Neuronal stem cell (in vitro differentiated cells): ENCODE measurements around the gene LRRC25.
"Not testable (repeated sequence)": the region's sequence is repeated elsewhere in the genome, so short reads cannot be mapped to it uniquely, and the experiment has no call there.

Source experiments
- DNase-seq: peaks from one replicate; pipeline ENCODE4 v3.0.0-alpha.2; 2013; ENCODE audit warnings: low spot score
- H2AFZ ChIP-seq: one replicate; pipeline ENCODE4 v1.6.1; 2013; ENCODE audit warnings: mild to moderate bottlenecking, low read length, inconsistent platforms
- H2AK5ac ChIP-seq: 2 replicates; pipeline ENCODE4 v1.6.1; 2013; ENCODE audit warnings: low read depth, mild to moderate bottlenecking, inconsistent platforms, low read length, moderate library complexity, mixed read lengths
- H2BK120ac ChIP-seq: 2 replicates; pipeline ENCODE4 v1.6.1; 2013; ENCODE audit warnings: low read depth, mild to moderate bottlenecking, inconsistent platforms, low read length, moderate library complexity, mixed read lengths
- H2BK12ac ChIP-seq: one replicate; pipeline ENCODE4 v1.6.1; 2013; ENCODE audit warnings: low read length, inconsistent platforms
- H2BK15ac ChIP-seq: 2 replicates; pipeline ENCODE4 v1.6.1; 2013; ENCODE audit warnings: mild to moderate bottlenecking, low read length, inconsistent platforms, mixed read lengths
- H2BK5ac ChIP-seq: one replicate; pipeline ENCODE4 v1.6.1; 2013; ENCODE audit warnings: inconsistent platforms, mild to moderate bottlenecking, low read length, moderate library complexity
- H3K14ac ChIP-seq: one replicate; pipeline ENCODE4 v1.6.1; 2013; ENCODE audit warnings: low read length, inconsistent platforms
- H3K18ac ChIP-seq: 2 replicates; pipeline ENCODE4 v1.6.1; 2013; ENCODE audit warnings: low read length, inconsistent platforms
- H3K23ac ChIP-seq: 2 replicates; pipeline ENCODE4 v1.6.1; 2013; ENCODE audit warnings: low read depth, mild to moderate bottlenecking, mixed read lengths, low read length, inconsistent platforms; ENCODE audit not compliant: poor library complexity
- H3K27ac ChIP-seq: replicated peaks from 3 replicates; pipeline ENCODE4 v1.5.1; 2013; ENCODE audit warnings: low read length, inconsistent platforms
- H3K27me3 ChIP-seq, 3 experiments: 2 replicates each; pipeline ENCODE4 v1.6.1; 2013; ENCODE audit warnings: low read length in 3 of 3, mild to moderate bottlenecking in 2 of 3, inconsistent platforms in 1 of 3, low read depth in 1 of 3, mixed read lengths in 1 of 3, moderate library complexity in 1 of 3; ENCODE audit not compliant: control insufficient read depth in 3 of 3, insufficient read depth in 3 of 3
- H3K36me3 ChIP-seq, 2 donors: replicated peaks in 1 of 2; 2 replicates each; pipeline ENCODE4 v1.6.1; 2013; ENCODE audit warnings: low read length in 2 of 2; ENCODE audit not compliant: control insufficient read depth in 2 of 2, insufficient read depth in 2 of 2
- H3K4ac ChIP-seq: 2 replicates; pipeline ENCODE4 v1.6.1; 2013; ENCODE audit warnings: inconsistent platforms, mild to moderate bottlenecking, low read length, moderate library complexity
- H3K4me1 ChIP-seq, 2 donors: 1 replicate in 1 of 2; 2 replicates in 1 of 2; pipeline ENCODE4 v1.6.1; 2013; ENCODE audit warnings: low read length in 2 of 2, low read depth in 1 of 2; ENCODE audit not compliant: control insufficient read depth in 2 of 2, insufficient read depth in 1 of 2
- H3K4me2 ChIP-seq: one replicate; pipeline ENCODE4 v1.6.1; 2013; ENCODE audit warnings: mild to moderate bottlenecking, low read length, inconsistent platforms; ENCODE audit not compliant: insufficient read depth, poor library complexity, severe bottlenecking
- H3K4me3 ChIP-seq, 2 donors: 2 replicates each; pipeline ENCODE4 v1.5.1; 2013; ENCODE audit warnings: low read length in 2 of 2, mild to moderate bottlenecking in 2 of 2, inconsistent platforms in 1 of 2, moderate library complexity in 1 of 2
- H3K79me1 ChIP-seq: one replicate; pipeline ENCODE4 v1.6.1; 2013; ENCODE audit warnings: low read depth, mild to moderate bottlenecking, inconsistent platforms, low read length, moderate library complexity
- H3K9ac ChIP-seq: one replicate; pipeline ENCODE4 v1.6.1; 2013; ENCODE audit warnings: mild to moderate bottlenecking, low read depth, low read length, inconsistent platforms; ENCODE audit not compliant: poor library complexity
- H3K9me3 ChIP-seq, 2 donors: replicated peaks in 1 of 2; 2 replicates each; pipeline versions ENCODE3 to v1.6.1; 2013; ENCODE audit warnings: low read length in 2 of 2, mild to moderate bottlenecking in 2 of 2, inconsistent platforms in 1 of 2, low read depth in 1 of 2, mixed read lengths in 1 of 2, moderate library complexity in 1 of 2; ENCODE audit not compliant: control insufficient read depth in 2 of 2, insufficient read depth in 1 of 2
- H4K8ac ChIP-seq: one replicate; pipeline ENCODE4 v1.6.1; 2013; ENCODE audit warnings: low read depth, mild to moderate bottlenecking, inconsistent platforms, low read length, moderate library complexity
- H4K91ac ChIP-seq: one replicate; pipeline ENCODE4 v1.6.1; 2013; ENCODE audit warnings: low read length, low read depth, mild to moderate bottlenecking, inconsistent platforms; ENCODE audit not compliant: poor library complexity
- WGBS, 2 donors: extraction: QIAGEN DNeasy Blood & Tissue Kit; methylation state at CpG; one replicate each; pipeline ENCODE4 v1.1.7; 2013; ENCODE audit warnings: missing lambda C conversion rate in 2 of 2, mixed read lengths in 1 of 2; ENCODE audit not compliant: insufficient read length in 2 of 2, insufficient replicate concordance in 1 of 2; ENCODE audit errors: extremely low coverage in 2 of 2; 5-methylcytosine and 5-hydroxymethylcytosine counted together

LRRC25 gene

DNA sequence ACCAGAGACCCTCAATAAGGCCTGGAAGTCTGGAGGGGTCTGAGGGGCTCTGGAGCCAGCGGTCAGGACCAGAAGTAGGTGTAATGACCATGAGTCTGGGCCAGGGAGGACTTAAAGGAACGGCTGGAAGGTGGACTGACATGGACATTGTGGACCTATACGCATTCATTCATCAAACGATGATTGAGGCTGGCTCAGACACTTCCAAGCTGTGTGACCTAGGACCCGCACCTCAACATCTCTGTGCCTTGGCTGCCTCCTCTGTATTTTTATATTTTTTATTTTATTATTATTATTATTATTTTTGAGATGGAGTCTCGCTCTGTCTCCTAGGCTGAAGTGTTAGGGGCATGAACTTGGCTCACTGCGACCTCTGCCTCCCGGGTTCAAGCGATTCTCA lies 9.3 kb upstream of the LRRC25 start:
- H3K4ac ChIP-seq = no peak overlapping the region
- H3K4me2 ChIP-seq = peak overlapping the region; percentile 11
- no peak overlapping the region for H4K8ac ChIP-seq
- H3K4me1 ChIP-seq = peaks cover 0 to 7% of the 10 kb centered on the region in 2 donors
- no peak overlapping the region for H4K91ac ChIP-seq
- H2AK5ac ChIP-seq = no peak overlapping the region
- H3K27ac ChIP-seq = no peak overlapping the region
- no peak overlapping the region for H2AFZ ChIP-seq
- no peak overlapping the region for H3K9ac ChIP-seq
- H3K4me3 ChIP-seq = no peak overlapping the region
- no peak overlapping the region for H2BK12ac ChIP-seq
- no peak overlapping the region for H3K18ac ChIP-seq
- H2BK15ac ChIP-seq = no peak overlapping the region
- WGBS, 2 donors = no CpG with 5 or more reads among the region's 9 CpGs
- no peaks in the 10 kb centered on the region for H3K36me3 ChIP-seq
- no peak overlapping the region for H3K14ac ChIP-seq
- no peaks in the 10 kb centered on the region for H3K27me3 ChIP-seq
- no peak for DNase-seq
- no peak overlapping the region for H3K23ac ChIP-seq
- H2BK120ac ChIP-seq = no peak overlapping the region
- H2BK5ac ChIP-seq = no peak overlapping the region
- H3K79me1 ChIP-seq = no peaks in the 10 kb centered on the region
- no peaks in the 10 kb centered on the region for H3K9me3 ChIP-seq

DNA sequence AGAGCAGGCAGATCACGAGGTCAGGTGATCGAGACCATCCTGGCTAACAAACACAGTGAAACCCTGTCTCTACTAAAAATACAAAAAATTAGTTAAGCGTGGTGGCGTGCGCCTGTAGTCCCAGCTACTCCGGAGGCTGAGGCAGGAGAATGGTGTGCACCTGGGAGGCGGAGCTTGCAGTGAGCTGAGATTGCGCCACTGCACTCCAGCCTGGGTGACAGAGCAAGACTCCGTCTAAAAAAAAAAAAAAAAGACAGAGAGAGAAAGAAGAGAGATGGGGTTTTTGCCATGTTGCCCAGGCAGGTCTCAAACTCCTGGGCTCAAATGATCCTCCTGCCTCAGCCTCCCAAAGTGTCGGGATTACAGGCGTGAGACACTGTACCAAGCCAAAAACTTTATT lies 8.3 kb upstream of the LRRC25 start:
- H3K4me1 ChIP-seq, H2AFZ ChIP-seq, H3K4me2 ChIP-seq, H3K23ac ChIP-seq, H2BK12ac ChIP-seq, H2BK15ac ChIP-seq, H3K4me3 ChIP-seq, H3K18ac ChIP-seq, H2BK5ac ChIP-seq, H4K91ac ChIP-seq, H3K4ac ChIP-seq, H3K9ac ChIP-seq, H3K9me3 ChIP-seq, H3K79me1 ChIP-seq, DNase-seq, H3K36me3 ChIP-seq, H3K27ac ChIP-seq, H3K14ac ChIP-seq, H4K8ac ChIP-seq, H2BK120ac ChIP-seq, H2AK5ac ChIP-seq, H3K27me3 ChIP-seq: not testable (repeated sequence)
- no CpG with 5 or more reads among the region's 11 CpGs for WGBS, 2 donors

DNA sequence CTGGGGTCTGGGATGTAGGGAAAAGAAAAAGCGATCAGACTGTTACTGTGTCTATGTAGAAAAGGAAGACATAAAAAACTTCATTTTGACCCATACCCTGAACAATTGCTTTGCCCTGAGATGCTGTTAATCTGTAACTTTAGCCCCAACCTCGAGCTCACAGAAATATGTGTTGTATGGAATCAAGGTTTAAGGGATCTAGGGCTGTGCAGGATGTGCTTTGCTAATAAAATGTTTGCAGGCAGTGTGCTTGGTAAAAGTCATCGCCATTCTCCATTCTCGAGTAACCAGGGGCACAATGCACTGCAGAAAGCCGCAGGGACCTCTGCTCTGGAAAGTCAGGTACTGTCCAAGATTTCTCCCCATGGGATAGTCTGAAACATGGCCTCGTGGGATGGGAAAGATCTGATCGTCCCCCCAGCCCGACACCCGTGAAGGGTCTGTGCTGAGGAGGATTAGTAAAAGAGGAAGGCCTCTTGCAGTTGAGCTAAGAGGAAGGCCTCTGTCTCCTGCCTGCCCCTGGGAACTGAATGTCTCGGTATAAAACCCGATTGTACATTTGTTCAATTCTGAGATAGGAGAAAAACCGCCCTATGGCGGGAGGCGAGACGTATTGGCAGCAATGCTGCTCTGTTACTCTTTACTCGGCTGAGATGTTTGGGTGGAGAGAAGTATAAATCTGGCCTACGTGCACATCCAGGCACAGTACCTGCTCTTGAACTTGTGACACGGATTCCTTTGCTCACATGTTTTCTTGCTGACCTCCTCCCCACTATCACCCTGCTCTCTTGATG lies 5.2 kb upstream of the LRRC25 start:
- H2AFZ ChIP-seq = peak overlapping the region; percentile 78
- not testable (repeated sequence) for H3K79me1 ChIP-seq, H3K27me3 ChIP-seq, H3K36me3 ChIP-seq, H4K8ac ChIP-seq, H3K4me2 ChIP-seq, H3K4me3 ChIP-seq, H3K18ac ChIP-seq, H3K27ac ChIP-seq, H3K23ac ChIP-seq, H2AK5ac ChIP-seq, H3K4me1 ChIP-seq, H2BK5ac ChIP-seq, H3K4ac ChIP-seq, H3K14ac ChIP-seq, H3K9me3 ChIP-seq, H2BK120ac ChIP-seq, DNase-seq, H2BK15ac ChIP-seq, H2BK12ac ChIP-seq, H3K9ac ChIP-seq, H4K91ac ChIP-seq
- WGBS, 2 donors = no CpG with 5 or more reads among the region's 18 CpGs

DNA sequence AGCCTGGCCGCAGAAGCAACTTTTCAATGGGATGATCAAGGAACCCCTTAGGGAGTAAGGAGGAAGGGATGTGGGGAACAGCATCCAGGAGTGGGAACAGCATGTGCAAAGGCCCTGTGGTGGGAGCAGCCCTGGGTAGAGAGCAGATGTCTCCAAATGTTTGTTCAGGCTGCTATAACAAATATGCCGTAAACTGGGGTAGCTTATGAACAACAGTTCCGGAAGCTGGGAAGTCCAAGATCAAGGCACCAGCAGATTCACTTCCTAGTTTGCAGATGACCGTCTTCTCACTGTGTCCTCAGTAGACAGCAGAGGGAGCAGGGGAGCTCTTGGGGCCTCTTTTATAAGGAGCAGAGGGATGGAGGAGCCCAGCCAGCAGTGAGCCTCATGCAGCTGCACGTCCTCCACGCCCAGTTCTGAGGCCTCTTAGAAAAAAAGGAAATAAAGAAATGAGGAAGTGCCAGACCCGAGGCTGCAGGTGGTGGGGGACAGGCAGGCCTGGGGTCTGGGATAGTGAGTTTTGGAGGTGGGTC lies 4.2 kb upstream of the LRRC25 start:
- Histone ChIP-seq H3K79me1 (no peaks in the 10 kb centered on the region), H3K4me3 (no peak overlapping the region), H2BK120ac (no peak overlapping the region), H3K27me3 (peaks cover 0 to 4% (median 3%) of the 10 kb centered on the region in 3 experiments), H3K9ac (no peak overlapping the region), H3K9me3 (no peaks in the 10 kb centered on the region), H4K91ac (no peak overlapping the region), H3K14ac (peak overlapping the region; percentile 21), H3K4ac (no peak overlapping the region), H2BK12ac (no peak overlapping the region), H2AFZ (peak overlapping the region; percentile 64), H3K27ac (no peak overlapping the region), H2BK15ac (no peak overlapping the region), H3K4me1 (peaks cover 8 to 18% of the 10 kb centered on the region in 2 donors), H3K4me2 (no peak overlapping the region), H2BK5ac (no peak overlapping the region), H3K18ac (no peak overlapping the region), H2AK5ac (peak overlapping the region; percentile 70), H4K8ac (no peak overlapping the region), H3K36me3 (no peaks in the 10 kb centered on the region), H3K23ac (no peak overlapping the region)
- DNase-seq = no peak
- WGBS, 2 donors = no CpG with 5 or more reads among the region's 7 CpGs
